Stimulated activated CD8-positive, alpha-beta memory T cell treated with anti-CD3 and anti-CD28 coated beads, Interleukin-4, amount 100 ng/mL, for 4 hours (primary cell): ENCODE measurements around the gene UPF2.
"Not testable (repeated sequence)": the region's sequence is repeated elsewhere in the genome, so short reads cannot be mapped to it uniquely, and the experiment has no call there.

Experiments
- DNase-seq, 2 donors: peaks; one replicate each; pipeline ENCODE4 v3.0.0-alpha.2; 2020; ENCODE audit warnings: low read depth in 2 of 2, low spot score in 1 of 2

The UPF2 gene

GRCh38 chr10:12042797-12043651 is at the start of gene UPF2:
Gene UPF2 (minus strand): TSS chr10:12042809. CDS start chr10:12035423, 7,386 bp downstream.
- peak; percentile 94 to 97 for DNase-seq

GRCh38 chr10:12091421-12091820 is 48.8 kb upstream of the UPF2 start:
- DNase-seq, result no peak

GRCh38 chr10:12088919-12089318 is 46.3 kb upstream of the UPF2 start:
- DNase-seq, result no peak

GRCh38 chr10:12081879-12082557 is 39.4 kb upstream of the UPF2 start:
- DNase-seq, result no peak

GRCh38 chr10:12081470-12081869 is 38.9 kb upstream of the UPF2 start:
- DNase-seq, result no peak

GRCh38 chr10:12077580-12078180 is 35.1 kb upstream of the UPF2 start:
- DNase-seq, result no peak

- no peak for DNase-seq
Observed at GRCh38 chr10:12073526-12073925, 30.9 kb upstream of the UPF2 start.

GRCh38 chr10:12071441-12071840 is 28.8 kb upstream of the UPF2 start:
- not testable (repeated sequence) for DNase-seq

GRCh38 chr10:12068449-12069269 is 26.1 kb upstream of the UPF2 start, which contains the start of gene DHTKD1:
Gene DHTKD1 (plus strand): TSS chr10:12068954. CDS start chr10:12069034, 80 bp downstream.
- peak; percentile 97 to 98 for DNase-seq

GRCh38 chr10:12067336-12067735 is 24.7 kb upstream of the UPF2 start:
- no peak for DNase-seq

- no peak for DNase-seq
Observed at GRCh38 chr10:12063483-12063818, 20.8 kb upstream of the UPF2 start.

- no peak for DNase-seq
Observed at GRCh38 chr10:12062754-12063482, 20.3 kb upstream of the UPF2 start.

GRCh38 chr10:12061124-12061523 is 18.5 kb upstream of the UPF2 start:
- DNase-seq, result no peak

GRCh38 chr10:12056748-12057147 is 14.1 kb upstream of the UPF2 start:
- no peak for DNase-seq

GRCh38 chr10:12055732-12056131 is 13.1 kb upstream of the UPF2 start:
- no peak for DNase-seq

- DNase-seq, result no peak
Observed at GRCh38 chr10:12051241-12051640, 8.6 kb upstream of the UPF2 start.

GRCh38 chr10:12050528-12050927 is 7.9 kb upstream of the UPF2 start:
- no peak for DNase-seq

GRCh38 chr10:12048547-12048946 is 5.9 kb upstream of the UPF2 start:
- DNase-seq, result no peak

- no peak for DNase-seq
Observed at GRCh38 chr10:12045596-12045995, 3.0 kb upstream of the UPF2 start.

GRCh38 chr10:12042409-12042796 is 206 bp downstream of the UPF2 start:
- DNase-seq, result peak in 1 of 2 donors; percentile 45
